ENCODE measurements around the gene DNAH17.

DNA sequence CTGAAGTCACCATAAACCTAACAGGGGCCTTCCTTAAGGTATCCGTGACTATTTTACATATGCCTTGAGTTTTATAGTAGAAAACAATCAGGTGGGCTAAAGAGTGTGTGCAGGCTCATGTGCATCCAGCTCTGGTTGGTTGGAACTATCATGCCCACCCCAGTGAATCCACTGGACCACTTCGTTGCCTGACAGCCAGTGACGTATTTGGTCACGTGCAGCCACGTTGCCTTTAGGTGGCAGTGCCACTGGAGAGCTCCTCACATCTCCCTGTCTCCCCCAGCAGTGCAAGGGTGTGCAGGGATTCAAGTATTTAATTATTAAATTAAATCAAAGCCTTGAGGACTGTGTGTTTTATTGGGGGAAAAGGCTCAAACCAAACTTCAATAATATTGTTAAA lies 42.1 kb upstream of the DNAH17 start:
- TF ChIP-seq, protein P1, sequence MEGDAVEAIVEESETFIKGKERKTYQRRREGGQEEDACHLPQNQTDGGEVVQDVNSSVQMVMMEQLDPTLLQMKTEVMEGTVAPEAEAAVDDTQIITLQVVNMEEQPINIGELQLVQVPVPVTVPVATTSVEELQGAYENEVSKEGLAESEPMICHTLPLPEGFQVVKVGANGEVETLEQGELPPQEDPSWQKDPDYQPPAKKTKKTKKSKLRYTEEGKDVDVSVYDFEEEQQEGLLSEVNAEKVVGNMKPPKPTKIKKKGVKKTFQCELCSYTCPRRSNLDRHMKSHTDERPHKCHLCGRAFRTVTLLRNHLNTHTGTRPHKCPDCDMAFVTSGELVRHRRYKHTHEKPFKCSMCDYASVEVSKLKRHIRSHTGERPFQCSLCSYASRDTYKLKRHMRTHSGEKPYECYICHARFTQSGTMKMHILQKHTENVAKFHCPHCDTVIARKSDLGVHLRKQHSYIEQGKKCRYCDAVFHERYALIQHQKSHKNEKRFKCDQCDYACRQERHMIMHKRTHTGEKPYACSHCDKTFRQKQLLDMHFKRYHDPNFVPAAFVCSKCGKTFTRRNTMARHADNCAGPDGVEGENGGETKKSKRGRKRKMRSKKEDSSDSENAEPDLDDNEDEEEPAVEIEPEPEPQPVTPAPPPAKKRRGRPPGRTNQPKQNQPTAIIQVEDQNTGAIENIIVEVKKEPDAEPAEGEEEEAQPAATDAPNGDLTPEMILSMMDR (IDR thresholded peaks at IDR 0.05 in 2 of 3, conservative IDR thresholded peaks at IDR 0.05 in 1 of 3; ENCODE audit: borderline replicate concordance in 1 of 3, insufficient read depth in 1 of 3, low read depth in 2 of 3, low read length in 2 of 3): no peak
- no peak for TF ChIP-seq SP1 (IDR thresholded peaks at IDR 0.05; ENCODE audit: low read depth)
- no peak for TF ChIP-seq POLR2AphosphoS5 (IDR thresholded peaks at IDR 0.05; ENCODE audit: low read depth, low read length)
- TF ChIP-seq POLR2A (IDR thresholded peaks at IDR 0.05; ENCODE audit: borderline replicate concordance, extremely low read depth, insufficient read depth, insufficient read length): no peak
- TF ChIP-seq, protein P2, sequence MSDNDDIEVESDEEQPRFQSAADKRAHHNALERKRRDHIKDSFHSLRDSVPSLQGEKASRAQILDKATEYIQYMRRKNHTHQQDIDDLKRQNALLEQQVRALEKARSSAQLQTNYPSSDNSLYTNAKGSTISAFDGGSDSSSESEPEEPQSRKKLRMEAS (IDR thresholded peaks at IDR 0.05): no peak
- no peak for TF ChIP-seq ZNF274 (IDR thresholded peaks at IDR 0.05; ENCODE audit: low read depth, low read length)
- no peak for TF ChIP-seq CEBPB (IDR thresholded peaks at IDR 0.05; ENCODE audit: low read depth)
- TF ChIP-seq REST (IDR thresholded peaks at IDR 0.05; ENCODE audit: low read depth): no peak
- TF ChIP-seq EZH2 (IDR thresholded peaks at IDR 0.05): no peak
- no peak for TF ChIP-seq ZBTB33 (IDR thresholded peaks at IDR 0.05; ENCODE audit: extremely low read depth, insufficient replicate concordance, low read length)
- TF ChIP-seq ATF3 (IDR thresholded peaks at IDR 0.05): no peak
- no peak for TF ChIP-seq EZH2phosphoT487 (IDR thresholded peaks at IDR 0.05; ENCODE audit: borderline replicate concordance)
- no peak for TF ChIP-seq FOSL1 (IDR thresholded peaks at IDR 0.05; ENCODE audit: low read depth)
- no peak for TF ChIP-seq TCF7L2 (IDR thresholded peaks at IDR 0.05; ENCODE audit: borderline replicate concordance, extremely low read depth, insufficient read depth, insufficient read length)

Measured in HCT116 (cell line).